AG09319 (cell line): ENCODE measurements around the gene IFNGR1.
A peak's percentile ranks its signal among the peaks of the same experiment; 100 is the strongest.

Experiments
- DNase-seq: peaks from one replicate; pipeline ENCODE4 v3.0.0-alpha.2; 2010; ENCODE audit warnings: low read depth; ENCODE audit errors: extremely low read depth
- CTCF ChIP-seq: IDR thresholded peaks from 2 replicates; pipeline ENCODE4 v1.5.1; 2011; ENCODE audit warnings: low read depth, mild to moderate bottlenecking, inconsistent platforms, low read length, moderate library complexity

The IFNGR1 gene

GRCh38 chr6:137148306-137149034 lies 70.7 kb downstream of the IFNGR1 start:
- DNase-seq = peak; percentile 56
- TF ChIP-seq CTCF = no peak
